ENCODE measurements around the gene MUCL3.

- TF ChIP-seq, protein P1, sequence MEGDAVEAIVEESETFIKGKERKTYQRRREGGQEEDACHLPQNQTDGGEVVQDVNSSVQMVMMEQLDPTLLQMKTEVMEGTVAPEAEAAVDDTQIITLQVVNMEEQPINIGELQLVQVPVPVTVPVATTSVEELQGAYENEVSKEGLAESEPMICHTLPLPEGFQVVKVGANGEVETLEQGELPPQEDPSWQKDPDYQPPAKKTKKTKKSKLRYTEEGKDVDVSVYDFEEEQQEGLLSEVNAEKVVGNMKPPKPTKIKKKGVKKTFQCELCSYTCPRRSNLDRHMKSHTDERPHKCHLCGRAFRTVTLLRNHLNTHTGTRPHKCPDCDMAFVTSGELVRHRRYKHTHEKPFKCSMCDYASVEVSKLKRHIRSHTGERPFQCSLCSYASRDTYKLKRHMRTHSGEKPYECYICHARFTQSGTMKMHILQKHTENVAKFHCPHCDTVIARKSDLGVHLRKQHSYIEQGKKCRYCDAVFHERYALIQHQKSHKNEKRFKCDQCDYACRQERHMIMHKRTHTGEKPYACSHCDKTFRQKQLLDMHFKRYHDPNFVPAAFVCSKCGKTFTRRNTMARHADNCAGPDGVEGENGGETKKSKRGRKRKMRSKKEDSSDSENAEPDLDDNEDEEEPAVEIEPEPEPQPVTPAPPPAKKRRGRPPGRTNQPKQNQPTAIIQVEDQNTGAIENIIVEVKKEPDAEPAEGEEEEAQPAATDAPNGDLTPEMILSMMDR (IDR thresholded peaks at IDR 0.05; ENCODE audit: control extremely low read depth in 1 of 3, insufficient read depth in 1 of 3, low read depth in 1 of 3, low read length in 3 of 3): no peak
- TF ChIP-seq BRCA1 (IDR thresholded peaks at IDR 0.05; ENCODE audit: low read depth, low read length): no peak
- TF ChIP-seq POLR2A (IDR thresholded peaks at IDR 0.05; ENCODE audit: control extremely low read depth in 1 of 2, low read depth in 2 of 2, low read length in 2 of 2): no peak
- no peak for TF ChIP-seq JUND (IDR thresholded peaks at IDR 0.05; ENCODE audit: low read length)
- TF ChIP-seq RAD21 (IDR thresholded peaks at IDR 0.05 in 1 of 2, conservative IDR thresholded peaks at IDR 0.05 in 1 of 2; ENCODE audit: low read depth in 2 of 2, low read length in 2 of 2): no peak
- TF ChIP-seq MAX (IDR thresholded peaks at IDR 0.05): no peak
- TF ChIP-seq CEBPB (IDR thresholded peaks at IDR 0.05; ENCODE audit: low read depth, low read length): no peak
- no peak for TF ChIP-seq GABPA (IDR thresholded peaks at IDR 0.05; ENCODE audit: borderline replicate concordance, insufficient read depth, low read length)
- TF ChIP-seq POLR2AphosphoS5 (IDR thresholded peaks at IDR 0.05; ENCODE audit: low read depth, low read length): no peak
- no peak for TF ChIP-seq KDM1A (IDR thresholded peaks at IDR 0.05; ENCODE audit: borderline replicate concordance, low read length)
- no peak for TF ChIP-seq EZH2 (IDR thresholded peaks at IDR 0.05; ENCODE audit: low read depth, low read length, severe bottlenecking)
- TF ChIP-seq SIN3A (conservative IDR thresholded peaks at IDR 0.05 in 1 of 2, IDR thresholded peaks at IDR 0.05 in 1 of 2; ENCODE audit: low read depth in 1 of 2, low read length in 2 of 2): no peak
- no peak for TF ChIP-seq RNF2 (IDR thresholded peaks at IDR 0.05; ENCODE audit: borderline replicate concordance, low read depth, low read length, missing control alignments, poor library complexity, severe bottlenecking)
Observed at GRCh38 chr6:30997301-30997700, 56.5 kb downstream of the MUCL3 start.

Data from H1 (cell line).